GM19351 (cell line): ENCODE data around the gene TALDO1.

Source experiments
- ATAC-seq: cut with Tn5 transposase; IDR thresholded peaks from one replicate; pipeline ENCODE4 v1.9.1; 2021; ENCODE audit warnings: mild to moderate bottlenecking, moderate library complexity; ENCODE audit not compliant: unreplicated experiment

Gene TALDO1

DNA sequence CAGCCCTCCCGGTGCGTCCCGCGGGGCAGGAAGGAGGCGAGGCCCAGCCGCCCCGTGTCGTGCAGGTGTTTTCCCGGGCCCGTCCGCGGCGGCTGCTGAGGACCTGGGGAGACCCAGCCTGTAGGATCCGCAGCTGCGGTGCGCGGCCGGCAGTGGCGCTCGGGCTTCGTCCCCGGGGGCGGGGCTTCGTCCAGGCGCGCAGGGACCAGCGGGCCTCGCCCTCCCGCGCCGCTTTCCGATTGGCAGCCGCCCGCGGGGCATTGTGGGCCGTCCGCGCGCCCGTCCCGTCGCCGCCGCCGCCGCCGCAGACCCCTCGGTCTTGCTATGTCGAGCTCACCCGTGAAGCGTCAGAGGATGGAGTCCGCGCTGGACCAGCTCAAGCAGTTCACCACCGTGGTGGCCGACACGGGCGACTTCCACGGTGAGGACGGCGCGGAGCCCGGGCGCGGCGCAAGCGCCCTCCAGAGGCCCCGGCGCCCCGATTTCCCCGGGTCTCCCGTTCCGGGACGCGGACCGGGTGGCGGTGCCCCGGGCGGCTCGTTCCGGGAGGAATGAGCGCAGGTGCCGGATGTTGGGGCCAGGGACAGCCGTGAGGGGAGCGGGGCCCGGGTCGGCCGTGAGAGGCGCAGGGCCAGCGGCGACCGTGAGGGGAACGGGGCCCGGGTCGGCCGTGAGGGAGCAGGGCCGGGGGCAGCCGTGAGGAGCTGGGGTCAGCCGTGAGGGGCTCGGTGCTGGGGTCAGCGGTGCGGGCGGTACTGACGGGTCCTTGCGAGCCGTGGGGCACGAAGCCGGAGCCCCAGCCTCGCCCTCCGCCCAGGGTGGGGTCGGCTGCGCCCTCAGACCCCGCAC is at the start of gene TALDO1:
TSS of gene TALDO1 (plus strand) at position 307 of the 849 bp plus-strand sequence. CDS start at position 325, 18 bp downstream.
- ATAC-seq = peak; percentile 90

DNA sequence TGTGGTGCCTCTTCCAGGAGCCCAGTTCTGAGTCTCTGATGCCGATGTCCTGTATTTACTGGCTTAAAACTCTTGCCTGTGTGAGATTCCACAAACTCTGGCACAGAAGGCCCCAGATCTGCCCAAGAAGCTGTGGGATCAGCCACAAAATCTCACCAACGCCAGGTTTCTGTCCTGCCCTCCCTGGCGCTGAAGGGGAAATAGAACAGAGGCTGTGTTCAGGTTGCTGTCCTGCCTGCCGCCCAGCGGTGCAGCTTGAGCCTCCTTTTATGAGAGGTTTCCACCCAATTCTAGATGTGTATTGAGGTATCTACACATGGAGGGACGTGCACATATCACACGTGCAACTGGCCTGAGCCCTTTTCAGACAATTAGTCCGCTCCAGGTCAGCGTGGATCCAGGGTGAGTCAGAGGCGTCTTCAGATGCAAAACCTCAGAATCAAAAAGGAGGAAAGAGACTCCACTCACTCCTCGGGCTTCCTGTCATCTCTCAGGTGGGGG is 49.4 kb upstream of the TALDO1 start:
- no peak for ATAC-seq

DNA sequence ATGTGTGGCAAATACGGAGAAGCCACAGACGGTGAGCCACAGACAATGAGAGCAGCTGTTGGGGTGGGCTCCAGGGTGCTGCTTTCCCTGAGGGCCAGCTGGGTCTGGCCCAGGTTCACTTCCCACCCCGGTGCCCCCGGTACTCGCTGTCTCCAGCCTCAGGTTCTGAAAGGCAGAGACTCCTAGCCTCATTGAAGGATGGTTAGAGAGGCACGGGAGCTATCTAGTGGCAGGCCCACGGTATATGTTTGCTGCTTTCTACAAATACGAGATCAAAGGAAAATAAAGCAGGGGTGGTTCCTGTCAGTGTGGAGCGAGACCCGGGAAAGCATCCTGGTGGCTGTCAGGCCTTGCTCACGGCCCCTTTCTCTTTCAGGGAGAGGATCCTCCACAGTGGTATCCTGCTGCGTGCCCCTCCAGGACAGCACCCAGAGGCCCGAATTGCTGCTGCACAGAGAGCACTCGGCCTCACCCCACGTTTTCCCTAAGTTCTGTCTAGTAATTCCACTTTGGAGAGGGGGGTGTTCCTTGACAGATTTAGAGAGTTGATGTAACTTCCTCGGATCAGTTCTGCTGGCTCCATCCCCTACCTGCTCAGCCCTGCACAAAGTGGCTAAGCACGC is 48.7 kb upstream of the TALDO1 start:
- no peak for ATAC-seq

DNA sequence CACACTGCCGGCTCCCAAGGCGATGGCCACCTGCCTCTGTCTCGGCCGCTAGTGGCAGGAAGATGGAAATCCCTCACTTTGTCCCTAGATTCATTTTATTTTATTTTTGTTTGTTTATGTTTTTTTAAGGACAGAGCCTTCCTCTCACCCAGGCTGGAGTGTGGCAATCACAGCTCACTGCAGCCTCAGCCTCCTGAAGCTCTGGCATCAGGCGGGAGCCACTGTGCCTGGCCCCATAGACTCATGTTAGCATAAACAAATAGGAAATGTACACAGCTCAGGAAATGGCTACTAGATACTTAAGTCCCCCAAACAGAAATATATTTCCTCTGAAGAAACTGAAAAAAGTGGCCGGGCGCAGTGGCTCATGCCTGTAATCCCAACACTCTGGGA is 48.2 kb upstream of the TALDO1 start:
- no peak for ATAC-seq

DNA sequence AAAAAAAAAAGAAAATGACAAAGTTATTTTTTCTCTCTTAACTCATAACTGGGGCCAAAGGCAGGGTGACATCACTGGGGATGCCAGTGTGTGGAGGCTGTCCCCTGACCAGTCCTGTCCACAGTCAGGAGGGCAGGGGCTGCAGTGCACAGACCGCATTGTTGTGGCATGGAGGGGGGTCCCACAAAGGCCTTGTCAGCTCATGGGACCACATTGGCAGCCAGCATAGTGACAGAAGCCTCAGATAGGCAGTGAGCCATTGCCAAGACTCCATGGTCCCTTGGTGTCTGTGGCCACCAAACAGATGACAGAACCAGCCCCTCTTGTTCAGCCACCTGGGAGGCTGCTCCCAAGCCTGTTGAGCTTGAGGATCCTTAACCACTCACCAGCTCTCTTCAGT is 47.5 kb upstream of the TALDO1 start:
- no peak for ATAC-seq

DNA sequence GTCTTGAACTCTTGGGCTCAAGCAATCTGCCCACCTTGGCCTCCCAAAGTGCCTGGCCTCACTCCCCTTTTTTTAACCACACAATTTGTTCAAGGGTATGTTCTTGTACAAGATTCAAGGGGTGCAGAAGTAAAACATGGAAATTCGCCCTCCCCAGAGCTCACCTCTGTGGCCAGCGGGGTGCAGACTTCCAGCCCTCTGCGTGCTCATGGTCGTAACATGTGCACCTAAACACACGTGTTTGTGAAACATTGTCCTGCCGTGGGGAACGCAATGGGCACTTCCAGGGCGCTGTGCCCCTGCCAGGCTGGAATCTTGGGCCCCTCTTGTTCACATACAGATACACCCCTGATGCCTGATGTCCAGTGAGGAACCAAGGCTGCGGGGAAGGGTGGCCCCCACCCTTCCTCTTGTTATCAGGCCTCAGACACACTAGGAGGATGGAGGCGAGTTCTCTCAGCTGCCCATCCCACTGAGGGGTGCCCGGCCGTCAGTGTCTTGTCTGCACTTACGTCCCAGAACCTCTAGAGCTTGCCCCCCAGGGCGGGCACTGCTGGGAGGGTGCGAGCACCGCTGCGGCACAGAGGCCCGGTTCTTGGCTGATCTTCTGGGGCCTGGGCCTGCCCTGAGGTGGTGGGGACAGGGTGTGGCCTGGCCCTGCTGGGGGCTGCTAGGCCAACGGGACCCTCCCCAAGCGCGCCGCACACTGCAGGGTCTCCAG is 45.4 kb upstream of the TALDO1 start:
- ATAC-seq = no peak

DNA sequence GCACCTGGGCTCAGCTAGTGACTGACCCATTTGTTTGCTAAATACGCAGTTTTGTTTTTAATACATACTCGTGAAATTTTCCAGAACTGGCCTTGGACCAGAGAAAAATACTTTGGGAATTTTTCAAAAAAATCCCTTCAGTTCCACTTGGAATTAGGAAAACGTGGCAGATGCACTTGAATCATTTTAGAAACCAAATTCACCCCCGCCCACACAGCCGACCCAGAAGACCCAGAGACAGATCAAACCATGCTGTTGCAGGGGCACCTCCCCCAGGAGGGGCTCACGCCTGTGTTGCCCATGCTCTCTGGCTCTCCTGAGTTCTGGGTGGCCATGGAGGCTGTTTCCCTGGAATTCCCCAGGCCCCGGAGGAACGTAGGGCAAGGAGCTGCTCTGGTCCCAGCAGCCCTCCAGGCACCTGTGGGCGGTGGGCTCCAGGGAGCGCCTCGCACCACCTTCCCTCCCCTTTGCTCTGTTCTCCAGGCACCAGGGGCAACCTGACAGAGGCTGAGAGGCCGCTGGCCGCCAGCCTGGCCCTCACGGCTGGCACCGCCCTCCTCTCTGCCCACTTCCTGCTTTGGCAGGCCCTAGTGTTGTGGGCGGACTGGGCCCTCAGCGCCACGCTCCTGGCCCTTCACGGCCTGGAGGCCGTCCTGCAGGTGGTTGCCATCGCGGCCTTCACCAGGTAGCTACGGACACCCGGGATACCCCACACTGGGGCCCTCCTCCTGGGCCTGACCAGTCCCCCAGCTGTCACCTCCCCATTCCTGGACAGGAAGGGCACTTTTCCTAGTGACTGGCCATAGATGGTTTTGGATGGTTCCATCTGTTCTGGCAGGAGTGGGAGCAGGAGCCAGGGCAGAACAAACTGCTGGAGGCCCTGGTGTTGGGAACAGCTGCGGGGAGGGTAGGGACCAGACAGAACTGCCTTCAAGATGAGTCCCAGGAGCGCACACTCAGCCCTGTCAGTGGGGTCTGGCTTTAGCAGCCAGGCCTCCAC is 44.5 kb upstream of the TALDO1 start:
- ATAC-seq = no peak

DNA sequence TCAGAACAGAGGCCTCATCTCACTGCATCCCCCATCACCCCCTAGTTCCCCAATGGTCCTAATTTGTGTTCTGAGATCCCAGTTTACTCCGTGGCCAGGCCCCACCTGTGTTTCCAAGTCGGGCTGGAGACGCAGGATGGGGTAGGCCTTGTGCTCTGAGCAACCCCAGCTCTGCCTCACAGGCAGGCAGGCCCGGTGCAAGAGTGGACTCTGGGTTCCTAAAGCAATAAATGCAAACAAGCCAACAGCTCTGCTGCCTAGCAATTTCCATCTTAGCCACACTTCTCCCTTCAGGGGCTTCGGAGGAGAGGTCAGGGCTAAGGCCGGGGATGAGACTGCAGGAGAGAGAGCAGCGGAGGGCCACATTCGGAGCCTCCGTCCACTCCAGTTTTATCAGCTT is 43.8 kb upstream of the TALDO1 start:
- no peak for ATAC-seq

DNA sequence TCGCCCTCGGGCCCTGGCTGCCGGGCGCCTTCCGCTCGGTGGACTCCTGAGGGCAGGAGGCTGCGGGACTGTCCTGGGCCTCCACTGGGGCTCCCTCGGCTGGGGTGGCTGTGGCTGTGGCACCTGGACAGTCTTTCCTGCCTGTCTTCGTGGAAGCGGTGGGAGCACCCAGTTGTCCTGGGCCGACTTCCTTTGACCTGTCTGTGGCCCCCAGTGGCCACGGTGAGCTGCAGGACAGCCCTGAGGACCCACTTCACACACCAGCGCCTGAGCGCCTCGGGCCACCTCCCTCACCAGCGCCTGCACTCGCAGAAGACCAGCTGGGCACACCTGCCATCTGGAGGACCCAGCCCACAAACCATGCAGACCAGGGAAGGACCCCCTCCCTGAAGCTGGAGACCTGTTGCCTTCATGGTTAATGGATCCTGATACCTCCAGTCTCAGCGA is 43.0 kb upstream of the TALDO1 start:
- ATAC-seq = no peak

DNA sequence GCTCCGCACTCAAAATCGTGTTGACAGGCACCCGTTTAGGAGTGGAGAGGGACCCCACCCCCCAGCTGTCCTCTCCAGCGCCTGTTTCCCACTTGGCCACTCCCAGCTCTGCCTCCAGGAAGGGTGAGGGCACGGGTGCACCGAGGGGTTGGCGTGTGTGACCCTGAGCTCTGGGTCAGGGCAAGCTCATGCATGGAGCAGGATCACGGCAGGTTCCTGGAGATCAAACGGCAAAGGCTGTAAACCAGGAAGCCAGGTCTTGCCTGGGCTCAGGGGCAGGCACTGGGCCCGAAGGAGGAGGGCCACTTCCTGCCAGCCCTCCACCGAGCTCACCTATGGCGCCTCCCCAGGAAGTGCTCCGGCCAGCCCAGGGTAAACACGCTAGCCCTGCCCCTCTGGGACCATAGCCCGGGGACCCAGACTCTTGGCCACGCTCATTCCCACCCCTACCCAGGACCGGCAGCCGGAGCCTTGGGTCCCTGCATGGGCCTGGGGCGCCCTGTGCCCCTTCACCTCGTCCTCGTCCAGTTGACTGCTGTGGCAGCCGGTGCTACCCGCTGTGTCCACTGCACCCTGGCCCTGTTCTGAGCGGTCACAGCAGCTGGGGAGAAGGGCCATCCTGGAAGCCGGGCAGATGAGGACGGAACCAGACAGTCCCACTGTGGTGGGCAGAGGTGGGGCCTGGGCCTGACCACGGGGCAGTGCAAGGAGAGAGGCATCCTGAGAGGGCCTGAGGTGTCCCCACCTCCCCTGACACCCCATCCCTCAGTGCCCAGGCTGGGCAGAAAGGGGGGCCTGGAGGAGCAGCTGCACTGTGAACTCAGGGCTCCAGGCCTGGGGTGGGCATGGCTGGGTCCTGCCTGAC is 42.3 kb upstream of the TALDO1 start:
- ATAC-seq = no peak

DNA sequence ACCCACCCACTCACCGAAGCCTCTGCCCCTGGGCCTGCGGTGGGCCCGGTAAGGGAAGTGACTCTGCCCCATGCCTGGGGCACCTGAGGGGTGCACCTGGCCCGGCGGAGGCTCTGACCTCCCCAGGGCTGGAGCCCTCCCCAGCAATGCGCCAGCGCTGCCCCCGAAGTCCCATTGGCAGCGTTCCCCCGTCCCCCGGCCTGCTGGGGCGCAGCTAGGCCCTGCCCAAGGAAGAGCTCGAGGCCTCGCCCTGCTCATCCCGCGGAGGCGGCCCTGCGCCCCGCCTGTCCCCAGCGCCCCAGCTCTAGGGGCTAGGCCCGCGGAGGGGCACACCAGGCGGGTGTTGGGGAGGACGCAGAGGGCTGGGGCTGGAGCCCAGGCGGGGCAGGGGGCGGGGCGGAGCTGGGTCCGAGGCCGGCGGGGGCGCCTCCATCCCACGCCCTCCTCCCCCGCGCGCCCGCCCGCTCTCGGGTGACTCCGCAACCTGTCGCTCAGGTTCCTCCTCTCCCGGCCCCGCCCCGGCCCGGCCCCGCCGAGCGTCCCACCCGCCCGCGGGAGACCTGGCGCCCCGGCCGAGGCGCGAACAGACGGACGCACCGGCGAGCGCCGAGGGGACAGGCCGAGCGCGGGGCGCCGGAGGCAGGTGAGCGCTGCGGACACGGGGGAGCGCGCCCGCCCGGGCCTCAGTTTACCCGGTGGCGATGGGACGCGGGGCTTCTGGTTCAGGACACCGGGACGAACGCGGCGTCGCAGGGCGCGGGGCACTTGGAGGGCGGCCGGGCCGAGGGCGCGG is 41.4 kb upstream of the TALDO1 start, which contains the start of gene EPS8L2:
TSS of gene EPS8L2 (plus strand) at position 586 of the 793 bp plus-strand sequence. CDS start 3,177 bp downstream, outside the sequence.
- no peak for ATAC-seq

DNA sequence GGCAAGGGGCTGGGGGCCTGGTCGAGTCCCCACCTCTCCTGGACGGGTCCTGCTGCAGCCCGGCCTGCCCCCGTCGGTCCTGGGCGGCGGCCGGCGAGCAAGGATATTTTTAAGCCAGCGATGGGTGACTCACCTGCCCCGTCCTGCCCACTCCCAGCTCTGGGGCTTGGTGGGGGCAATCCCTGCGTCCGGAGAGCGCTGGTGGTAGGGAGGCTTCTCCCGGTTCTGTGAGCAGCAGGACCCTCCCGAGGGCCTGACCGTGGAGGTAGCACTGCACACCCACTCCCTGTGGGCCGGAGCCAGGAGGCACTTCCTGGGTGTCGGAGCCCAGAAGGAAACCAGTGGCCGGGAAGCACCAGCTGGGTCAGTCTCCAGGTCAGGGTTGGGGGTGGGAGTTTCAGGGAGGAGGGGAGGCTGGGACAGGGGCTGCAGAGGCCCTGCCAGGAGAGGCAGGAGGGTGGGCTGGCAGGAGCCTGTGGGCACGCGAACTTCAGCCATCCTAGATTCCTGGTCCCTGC is 40.8 kb upstream of the TALDO1 start:
- no peak for ATAC-seq

DNA sequence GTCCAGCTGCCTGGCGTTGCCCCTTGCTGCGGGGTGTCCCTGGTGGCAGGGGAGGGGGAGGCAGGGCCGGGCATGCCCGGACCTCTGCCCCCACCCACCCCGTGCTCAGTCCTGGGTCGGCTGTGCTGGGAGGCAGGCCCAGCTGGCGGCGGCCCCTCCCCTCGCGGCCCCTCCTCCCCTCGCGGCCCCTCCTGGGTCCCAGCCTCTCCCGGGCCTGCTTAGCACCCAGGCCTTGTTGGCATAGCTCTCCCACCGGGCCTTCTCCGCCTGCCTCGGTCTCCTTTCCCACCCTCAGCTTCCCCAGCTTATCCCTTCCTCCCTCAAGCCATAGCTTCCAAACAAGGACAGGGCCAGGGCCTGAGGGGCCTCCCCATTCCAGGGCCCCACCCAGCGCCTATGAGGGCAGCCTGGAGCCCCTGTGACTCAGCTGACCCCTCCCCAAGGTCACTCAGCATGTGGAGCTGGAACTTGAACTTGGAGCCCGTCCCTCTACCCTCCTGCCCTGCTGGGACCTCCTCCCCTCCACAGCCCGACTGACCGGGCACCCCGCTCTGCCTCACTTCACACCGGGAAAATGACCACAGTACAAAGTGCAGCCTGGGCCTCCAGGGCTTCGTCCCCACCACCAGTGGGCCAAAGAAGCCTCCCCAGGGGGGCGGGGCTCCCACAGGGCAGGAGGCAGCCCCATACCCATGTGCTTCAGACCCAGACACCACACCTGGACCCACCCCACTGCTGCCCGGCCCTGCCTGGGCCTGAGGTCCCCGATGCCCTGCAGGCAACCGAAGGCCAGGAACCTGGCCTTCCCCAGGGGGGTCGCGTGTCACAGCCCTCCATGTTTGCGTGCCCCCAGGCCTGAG is 40.1 kb upstream of the TALDO1 start:
- no peak for ATAC-seq

DNA sequence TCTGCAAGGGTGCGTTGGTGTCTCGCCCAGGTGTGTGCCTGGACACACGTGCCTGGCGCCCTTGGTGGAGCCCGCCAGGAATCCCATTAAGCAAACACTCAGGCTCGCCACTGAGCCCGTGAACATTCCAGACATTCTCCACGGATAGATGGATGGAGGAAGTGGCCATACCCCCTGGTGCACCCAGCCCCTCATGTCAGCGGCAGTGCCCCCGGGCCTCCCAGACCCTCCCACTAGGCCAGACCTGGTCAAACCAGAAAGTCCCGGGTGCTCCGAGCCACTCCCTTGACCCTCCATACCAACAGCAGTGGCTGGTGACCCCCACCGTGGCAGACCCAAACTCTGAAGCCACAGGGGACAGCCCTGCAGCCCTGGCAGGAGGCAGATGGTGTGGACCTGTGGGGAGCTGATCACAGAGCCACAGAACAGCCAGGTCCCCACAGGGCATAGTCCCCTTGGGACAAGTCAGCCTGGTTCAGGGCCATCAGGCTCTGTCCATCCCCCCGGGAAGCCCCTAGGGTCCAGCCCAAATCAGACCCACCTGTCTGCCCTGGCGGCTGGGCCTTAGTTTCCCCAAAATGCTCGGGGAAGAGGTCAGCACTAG is 39.3 kb upstream of the TALDO1 start:
- ATAC-seq = no peak

DNA sequence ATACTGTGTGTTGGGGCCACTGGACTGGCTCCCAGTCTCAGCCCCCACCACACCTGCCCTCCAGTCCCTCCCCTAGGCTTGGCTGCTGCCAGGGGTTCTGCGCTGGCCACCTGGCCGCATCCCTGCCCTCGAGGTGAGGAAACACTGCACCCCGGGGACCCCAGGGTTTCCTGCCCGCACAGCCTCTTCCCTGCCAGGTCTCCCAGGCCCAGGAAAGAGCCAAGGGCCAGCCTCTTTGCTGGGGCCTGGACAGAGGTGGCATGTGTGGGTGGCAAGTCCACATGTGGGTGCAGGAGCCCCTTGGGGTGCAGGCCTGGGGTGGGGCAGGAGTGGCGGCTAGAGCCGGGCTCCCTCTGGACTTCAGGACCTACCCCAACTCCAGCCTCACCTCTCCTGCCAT is 38.8 kb upstream of the TALDO1 start:
- no peak for ATAC-seq

DNA sequence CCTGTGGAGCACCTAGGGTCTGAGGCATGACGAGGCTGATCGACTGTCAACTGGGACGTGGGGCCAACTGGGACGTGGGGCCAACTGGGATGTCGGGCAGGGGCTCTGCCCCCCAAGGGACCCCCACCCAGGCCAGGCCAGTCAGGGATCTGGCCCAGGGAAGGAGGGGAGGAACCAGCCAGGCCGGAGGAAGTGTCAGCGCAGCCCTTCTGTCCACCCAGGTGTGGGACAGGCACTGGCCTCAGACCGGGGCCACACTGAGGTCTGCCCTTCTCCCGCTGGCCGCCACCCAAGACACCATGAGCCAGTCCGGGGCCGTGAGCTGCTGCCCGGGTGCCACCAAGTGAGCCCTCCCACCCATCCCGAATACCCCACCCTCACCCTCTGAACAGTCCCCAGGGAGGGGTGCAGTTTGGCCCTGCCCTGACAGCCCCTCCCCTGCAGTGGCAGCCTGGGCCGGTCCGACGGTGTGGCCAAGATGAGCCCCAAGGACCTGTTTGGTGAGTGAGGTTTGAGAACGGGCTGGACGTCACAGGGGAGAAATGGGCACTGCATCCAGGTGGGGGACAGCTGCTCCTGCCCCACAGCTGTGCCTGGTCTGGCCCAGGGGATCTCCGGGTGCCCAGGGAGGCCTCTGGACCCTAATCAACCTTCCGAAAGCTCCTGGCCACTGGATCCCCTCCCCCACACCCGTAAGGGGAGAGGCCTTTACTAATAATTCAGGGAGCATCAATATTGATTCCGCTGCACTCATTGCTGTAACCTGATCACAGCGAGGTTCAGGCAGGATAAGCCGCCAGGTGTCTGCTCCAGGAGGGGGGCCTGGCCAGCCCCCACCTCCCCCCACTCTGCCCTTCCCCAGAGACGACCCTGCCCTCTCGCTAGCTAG is 37.9 kb upstream of the TALDO1 start:
- no peak for ATAC-seq
